Measurements from ENCODE around the gene USP36. TPM values are rescaled to one million over a fixed set of nuclear protein-coding genes. Genes with fewer than 3 reads are reported as not detected.

Gene USP36
- total and polyA plus RNA-seq, 8 donors: 29.2 to 53.7 (median 45.0) TPM

GRCh38 chr17:78803186-78803845 lies 37.3 kb downstream of the USP36 start:
- ATAC-seq (no peak), DNase-seq (peak in 2 of 4 donors; percentile 56 to 90)
- Histone ChIP-seq H3K4me1 (peaks cover 0 to 29% of the 10 kb centered on the region in 2 donors), H3K27me3 (no peaks in the 10 kb centered on the region), H3K36me3 (peaks cover 0 to 91% of the 10 kb centered on the region in 2 donors), H3K27ac (no peak overlapping the region), H3K9me3 (no peaks in the 10 kb centered on the region), H3K4me3 (no peak overlapping the region)
- intact Hi-C loops (cut with DNase I): no loop called here
- TF ChIP-seq CTCF (IDR thresholded peaks at IDR 0.05): no peak

- peaks cover 2 to 90% of the 10 kb centered on the region in 2 donors for H3K36me3 ChIP-seq
- no peak for TF ChIP-seq CTCF (IDR thresholded peaks at IDR 0.05)
- no peaks in the 10 kb centered on the region for H3K27me3 ChIP-seq
- ATAC-seq (no peak), DNase-seq (no peak)
- H3K9me3 ChIP-seq: no peaks in the 10 kb centered on the region
- intact Hi-C loops (cut with DNase I): no loop called here
- H3K27ac ChIP-seq: no peak overlapping the region
- peaks cover 0 to 32% of the 10 kb centered on the region in 2 donors for H3K4me1 ChIP-seq
- H3K4me3 ChIP-seq: no peak overlapping the region
Observed at GRCh38 chr17:78802459-78802858, 38.2 kb downstream of the USP36 start.

- ATAC-seq (no peak), DNase-seq (no peak)
- intact Hi-C loops (cut with DNase I): no loop called here
- Histone ChIP-seq H3K27ac (no peak overlapping the region), H3K4me1 (peaks cover 0 to 37% of the 10 kb centered on the region in 2 donors), H3K9me3 (no peaks in the 10 kb centered on the region), H3K4me3 (no peak overlapping the region), H3K27me3 (no peaks in the 10 kb centered on the region), H3K36me3 (peaks cover 3 to 90% of the 10 kb centered on the region in 2 donors)
- TF ChIP-seq CTCF (IDR thresholded peaks at IDR 0.05): no peak
Observed at GRCh38 chr17:78802008-78802407, 38.6 kb downstream of the USP36 start.

- no peak for TF ChIP-seq CTCF (IDR thresholded peaks at IDR 0.05)
- H3K36me3 ChIP-seq: peaks cover 3 to 90% of the 10 kb centered on the region in 2 donors
- no peak for DNase-seq
- intact Hi-C loops (cut with DNase I): no loop called here
- H3K4me1 ChIP-seq: peaks cover 0 to 40% of the 10 kb centered on the region in 2 donors
- no peaks in the 10 kb centered on the region for H3K9me3 ChIP-seq
- no peak for ATAC-seq
- H3K4me3 ChIP-seq: no peak overlapping the region
- no peak overlapping the region for H3K27ac ChIP-seq
- H3K27me3 ChIP-seq: no peaks in the 10 kb centered on the region
Observed at GRCh38 chr17:78800132-78800931, 40.3 kb downstream of the USP36 start.

Data from left lung (tissue), 10 donors.